Thyroid gland (tissue), 4 donors: ENCODE measurements around the gene TMEM50B.

ENCODE experiments used
- CTCF ChIP-seq, 6 experiments: fragments of 200-600 bp in 3 of 6; fragments of 450-650 bp in 3 of 6; sonication (generic) in 3 of 6; IDR thresholded peaks; one replicate each; pipeline ENCODE4 v1.5.1; 2016 to 2019; ENCODE audit warnings: antibody characterized with exemption in 6 of 6, mild to moderate bottlenecking in 2 of 6, inconsistent platforms in 1 of 6, moderate library complexity in 1 of 6
- POLR2A ChIP-seq, 2 donors: fragments of 450-650 bp; IDR thresholded peaks; one replicate each; pipeline ENCODE4 v1.6.1; 2017; ENCODE audit warnings: antibody characterized with exemption in 2 of 2, mild to moderate bottlenecking in 2 of 2, moderate library complexity in 1 of 2

GRCh38 chr21:33473344-33473743 lies 6.4 kb downstream of the TMEM50B start:
- no peak for TF ChIP-seq CTCF (IDR thresholded peaks at IDR 0.05)
- TF ChIP-seq POLR2A (IDR thresholded peaks at IDR 0.05): no peak
